Neural progenitor cell (in vitro differentiated cells): ENCODE measurements around the gene PLAAT5. TPM values are rescaled to one million over a fixed set of nuclear protein-coding genes. Genes with fewer than 3 reads are reported as not detected.

Source experiments
- DNase-seq: peaks from one replicate; pipeline ENCODE4 v3.0.0-alpha.2; 2016; ENCODE audit warnings: low spot score
- H2AFZ ChIP-seq: fragments of 200-600 bp; sonication (generic); replicated peaks from 2 replicates; pipeline ENCODE4 v1.6.1; 2016; ENCODE audit warnings: antibody characterized with exemption
- H3F3A ChIP-seq: fragments of 200-600 bp; sonication (generic); 2 replicates; pipeline ENCODE4 v1.6.1; 2016; ENCODE audit warnings: antibody characterized with exemption, low read depth
- H3K27ac ChIP-seq: fragments of 200-600 bp; sonication (generic); 2 replicates; pipeline ENCODE4 v1.5.1; 2016; ENCODE audit warnings: mild to moderate bottlenecking
- H3K27me3 ChIP-seq: fragments of 200-600 bp; sonication (generic); 2 replicates; pipeline ENCODE4 v1.6.1; 2016; ENCODE audit warnings: mild to moderate bottlenecking, moderate library complexity
- H3K36me3 ChIP-seq: fragments of 200-600 bp; sonication (generic); 2 replicates; pipeline ENCODE4 v1.5.1; 2016
- H3K4me1 ChIP-seq: fragments of 200-600 bp; sonication (generic); 2 replicates; pipeline ENCODE4 v1.6.1; 2016; ENCODE audit warnings: mixed run types
- H3K4me2 ChIP-seq: fragments of 200-600 bp; sonication (generic); 2 replicates; pipeline ENCODE4 v1.6.1; 2016
- H3K4me3 ChIP-seq: fragments of 200-600 bp; sonication (generic); 2 replicates; pipeline ENCODE4 v1.5.1; 2016
- H3K79me2 ChIP-seq: fragments of 200-600 bp; sonication (generic); 2 replicates; pipeline ENCODE4 v1.6.1; 2016; ENCODE audit warnings: low read depth
- H3K9ac ChIP-seq: fragments of 200-600 bp; sonication (generic); 2 replicates; pipeline ENCODE4 v1.6.1; 2016
- H3K9me3 ChIP-seq: fragments of 200-600 bp; sonication (generic); 2 replicates; pipeline ENCODE4 v1.5.1; 2016; ENCODE audit warnings: low read depth
- H4K20me1 ChIP-seq: fragments of 200-600 bp; sonication (generic); 2 replicates; pipeline ENCODE4 v1.6.1; 2016; ENCODE audit warnings: low read depth
- H3K27ac Mint-ChIP-seq: 3 replicates; pipeline ENCODE4 v1.8.0; 2021; ENCODE audit warnings: mixed read lengths
- H3K27me3 Mint-ChIP-seq: 2 replicates; pipeline ENCODE4 v1.8.0; 2022; ENCODE audit warnings: low read depth, mild to moderate bottlenecking, inconsistent platforms, moderate library complexity, mixed read lengths; ENCODE audit not compliant: insufficient read depth
- H3K36me3 Mint-ChIP-seq: 3 replicates; pipeline ENCODE4 v1.8.0; 2021; ENCODE audit warnings: mixed read lengths
- H3K4me1 Mint-ChIP-seq: 3 replicates; pipeline ENCODE4 v1.8.0; 2021; ENCODE audit warnings: mixed read lengths
- H3K4me3 Mint-ChIP-seq: 3 replicates; pipeline ENCODE4 v1.8.0; 2021; ENCODE audit warnings: mild to moderate bottlenecking, moderate library complexity, mixed read lengths
- H3K9me3 Mint-ChIP-seq: 3 replicates; pipeline ENCODE4 v1.8.0; 2020; ENCODE audit warnings: mixed read lengths
- CTCF ChIP-seq: fragments of 200-600 bp; sonication (generic); IDR thresholded peaks from 2 replicates; pipeline ENCODE4 v1.5.1; 2017; ENCODE audit warnings: antibody characterized with exemption, mild to moderate bottlenecking
- EZH2 ChIP-seq: fragments of 200-600 bp; sonication (generic); IDR thresholded peaks from 2 replicates; pipeline ENCODE4 v1.6.1; 2017; ENCODE audit warnings: antibody characterized with exemption, mild to moderate bottlenecking, moderate library complexity
- EZH2phosphoT487 ChIP-seq: fragments of 200-600 bp; sonication (generic); IDR thresholded peaks from 2 replicates; pipeline ENCODE4 v1.6.1; 2017; ENCODE audit warnings: antibody characterized with exemption
- total RNA-seq: library from RNA; depleted of rRNA; stranded (reverse); fragments of >200 nt; gene quantifications from 2 replicates; pipeline ENCODE4 v1.2.3, GENCODE V29; 2015; ENCODE audit warnings: low replicate concordance

The PLAAT5 gene
- total RNA-seq, 1 donor from 2014 or later: not detected

GRCh38 chr11:63521896-63522295 lies 30.9 kb upstream of the PLAAT5 start:
- Mint-ChIP-seq H3K27ac (no peak overlapping the region), H3K9me3 (peaks cover 6% of the 10 kb centered on the region), H3K36me3 (no peaks in the 10 kb centered on the region), H3K27me3 (peaks cover 6% of the 10 kb centered on the region), H3K4me3 (no peak overlapping the region), H3K4me1 (no peaks in the 10 kb centered on the region)
- Histone ChIP-seq H3K4me3 (no peak overlapping the region), H3K27me3 (no peaks in the 10 kb centered on the region), H3K36me3 (no peaks in the 10 kb centered on the region), H3K79me2 (no peaks in the 10 kb centered on the region), H3K4me2 (no peak overlapping the region), H3K9ac (no peak overlapping the region), H2AFZ (no peak overlapping the region), H3K27ac (no peak overlapping the region), H3K4me1 (no peaks in the 10 kb centered on the region), H4K20me1 (no peaks in the 10 kb centered on the region), H3K9me3 (no peaks in the 10 kb centered on the region), H3F3A (no peaks in the 10 kb centered on the region)
- DNase-seq: no peak
- TF ChIP-seq EZH2 (no peak), EZH2phosphoT487 (no peak), CTCF (no peak)

- Mint-ChIP-seq H3K27me3 (peaks cover 6% of the 10 kb centered on the region), H3K36me3 (no peaks in the 10 kb centered on the region), H3K4me1 (no peaks in the 10 kb centered on the region), H3K9me3 (peaks cover 6% of the 10 kb centered on the region), H3K27ac (no peak overlapping the region), H3K4me3 (no peak overlapping the region)
- no peak for TF ChIP-seq EZH2phosphoT487
- TF ChIP-seq CTCF: no peak
- no peak for TF ChIP-seq EZH2
- Histone ChIP-seq H3K9me3 (no peaks in the 10 kb centered on the region), H4K20me1 (no peaks in the 10 kb centered on the region), H3K36me3 (no peaks in the 10 kb centered on the region), H3K9ac (no peak overlapping the region), H3K79me2 (no peaks in the 10 kb centered on the region), H3K4me3 (no peak overlapping the region), H3K4me2 (no peak overlapping the region), H3K27me3 (no peaks in the 10 kb centered on the region), H3K4me1 (no peaks in the 10 kb centered on the region), H3F3A (no peaks in the 10 kb centered on the region), H2AFZ (no peak overlapping the region), H3K27ac (no peak overlapping the region)
- no peak for DNase-seq
Observed at GRCh38 chr11:63520606-63521170, 29.7 kb upstream of the PLAAT5 start.

GRCh38 chr11:63518548-63518947 lies 27.6 kb upstream of the PLAAT5 start:
- Histone ChIP-seq H3K9ac (no peak overlapping the region), H4K20me1 (no peaks in the 10 kb centered on the region), H3K27me3 (no peaks in the 10 kb centered on the region), H3K4me1 (no peaks in the 10 kb centered on the region), H3F3A (no peaks in the 10 kb centered on the region), H3K4me2 (no peak overlapping the region), H2AFZ (no peak overlapping the region), H3K79me2 (no peaks in the 10 kb centered on the region), H3K36me3 (no peaks in the 10 kb centered on the region), H3K27ac (no peak overlapping the region), H3K4me3 (no peak overlapping the region), H3K9me3 (no peaks in the 10 kb centered on the region)
- no peak for DNase-seq
- H3K9me3 Mint-ChIP-seq: peaks cover 2% of the 10 kb centered on the region
- H3K4me3 Mint-ChIP-seq: no peak overlapping the region
- H3K4me1 Mint-ChIP-seq: no peaks in the 10 kb centered on the region
- no peak overlapping the region for H3K27ac Mint-ChIP-seq
- TF ChIP-seq CTCF: no peak
- no peak for TF ChIP-seq EZH2phosphoT487
- TF ChIP-seq EZH2: no peak
- no peaks in the 10 kb centered on the region for H3K36me3 Mint-ChIP-seq
- H3K27me3 Mint-ChIP-seq: peaks cover 8% of the 10 kb centered on the region
